H9 (cell line): ENCODE measurements around the gene TMEM121. TPM values are rescaled to one million over a fixed set of nuclear protein-coding genes. Genes with fewer than 3 reads are reported as not detected.

Experiments
- DNase-seq: peaks from one replicate; pipeline ENCODE4 v3.0.0-alpha.2; 2017
- H2AFZ ChIP-seq: one replicate; pipeline ENCODE4 v1.6.1; 2013; ENCODE audit warnings: mild to moderate bottlenecking, low read length, control low read depth, moderate library complexity
- H2AK5ac ChIP-seq: 2 replicates; pipeline ENCODE4 v1.6.1; 2013; ENCODE audit warnings: low read length, control low read depth, mixed read lengths; ENCODE audit not compliant: insufficient read length
- H2BK120ac ChIP-seq: one replicate; pipeline ENCODE4 v1.6.1; 2013; ENCODE audit warnings: low read depth, mild to moderate bottlenecking, low read length, control low read depth, inconsistent platforms; ENCODE audit not compliant: poor library complexity, severe bottlenecking
- H2BK12ac ChIP-seq: 2 replicates; pipeline ENCODE4 v1.6.1; 2013; ENCODE audit warnings: low read length, control low read depth, mixed read lengths, low read depth; ENCODE audit not compliant: insufficient read length
- H2BK15ac ChIP-seq: 2 replicates; pipeline ENCODE4 v1.6.1; 2013; ENCODE audit warnings: low read depth, low read length, control low read depth
- H2BK20ac ChIP-seq: one replicate; pipeline ENCODE4 v1.6.1; 2013; ENCODE audit warnings: low read depth, mild to moderate bottlenecking, low read length, control low read depth, inconsistent platforms; ENCODE audit not compliant: poor library complexity, severe bottlenecking
- H2BK5ac ChIP-seq: 2 replicates; pipeline ENCODE4 v1.6.1; 2013; ENCODE audit warnings: low read length, control low read depth, mixed read lengths; ENCODE audit not compliant: insufficient read length
- H3K14ac ChIP-seq: 2 replicates; pipeline ENCODE4 v1.6.1; 2013; ENCODE audit warnings: low read length, control low read depth; ENCODE audit not compliant: insufficient read depth
- H3K18ac ChIP-seq: 2 replicates; pipeline ENCODE4 v1.6.1; 2013; ENCODE audit warnings: low read depth, mild to moderate bottlenecking, mixed read lengths, low read length, control low read depth; ENCODE audit not compliant: insufficient read length
- H3K23ac ChIP-seq: 2 replicates; pipeline ENCODE4 v1.6.1; 2013; ENCODE audit warnings: low read length, control low read depth, mixed read lengths, low read depth; ENCODE audit not compliant: insufficient read length
- H3K23me2 ChIP-seq: 2 replicates; pipeline ENCODE4 v1.6.1; 2013; ENCODE audit warnings: low read depth, mild to moderate bottlenecking, mixed read lengths, low read length, control low read depth; ENCODE audit not compliant: insufficient read length, poor library complexity, severe bottlenecking
- H3K27ac ChIP-seq: 2 replicates; pipeline ENCODE4 v1.5.1; 2013; ENCODE audit warnings: low read length, control low read depth, mixed read lengths, low read depth; ENCODE audit not compliant: insufficient read length
- H3K27me3 ChIP-seq: 2 replicates; pipeline ENCODE4 v1.6.1; 2013; ENCODE audit warnings: low read length, control low read depth, inconsistent platforms; ENCODE audit not compliant: insufficient read depth
- H3K4ac ChIP-seq: 2 replicates; pipeline ENCODE4 v1.6.1; 2013; ENCODE audit warnings: low read depth, mild to moderate bottlenecking, control low read depth, inconsistent platforms, low read length, moderate library complexity
- H3K4me1 ChIP-seq: 2 replicates; pipeline ENCODE4 v1.6.1; 2013; ENCODE audit warnings: low read length, control low read depth, inconsistent platforms; ENCODE audit not compliant: insufficient read depth
- H3K4me2 ChIP-seq: 2 replicates; pipeline ENCODE4 v1.6.1; 2013; ENCODE audit warnings: low read length, control low read depth, mixed read lengths; ENCODE audit not compliant: insufficient read length, insufficient read depth
- H3K56ac ChIP-seq: 2 replicates; pipeline ENCODE4 v1.6.1; 2013; ENCODE audit warnings: low read depth, mild to moderate bottlenecking, mixed read lengths, low read length, control low read depth; ENCODE audit not compliant: insufficient read length
- H3K79me1 ChIP-seq: 2 replicates; pipeline ENCODE4 v1.6.1; 2013; ENCODE audit warnings: low read depth, mild to moderate bottlenecking, moderate library complexity, low read length, control low read depth, inconsistent platforms; ENCODE audit not compliant: insufficient read depth, poor library complexity, severe bottlenecking
- H3K79me2 ChIP-seq: 2 replicates; pipeline ENCODE4 v1.6.1; 2013; ENCODE audit warnings: low read length, control low read depth, inconsistent platforms; ENCODE audit not compliant: insufficient read depth
- H3K9ac ChIP-seq: 2 replicates; pipeline ENCODE4 v1.6.1; 2013; ENCODE audit warnings: low read length, control low read depth, mixed read lengths; ENCODE audit not compliant: insufficient read length; ENCODE audit errors: extremely low read depth
- H3K9me3 ChIP-seq: one replicate; pipeline ENCODE4 v1.6.1; 2013; ENCODE audit warnings: low read depth, low read length, inconsistent platforms; ENCODE audit not compliant: control insufficient read depth
- H3T11ph ChIP-seq: one replicate; pipeline ENCODE4 v1.6.1; 2013; ENCODE audit warnings: mild to moderate bottlenecking, low read length, control low read depth, inconsistent platforms
- H4K20me1 ChIP-seq: one replicate; pipeline ENCODE4 v1.6.1; 2013; ENCODE audit not compliant: control insufficient read depth, insufficient read length, insufficient read depth
- H4K5ac ChIP-seq: 2 replicates; pipeline ENCODE4 v1.6.1; 2013; ENCODE audit warnings: low read depth, mild to moderate bottlenecking, mixed read lengths, low read length, control low read depth; ENCODE audit not compliant: insufficient read length
- H4K8ac ChIP-seq: replicated peaks from 2 replicates; pipeline ENCODE4 v1.6.1; 2013; ENCODE audit warnings: low read length, control low read depth, mixed read lengths, low read depth; ENCODE audit not compliant: insufficient read length
- H4K91ac ChIP-seq: 2 replicates; pipeline ENCODE4 v1.6.1; 2013; ENCODE audit warnings: low read depth, mild to moderate bottlenecking, moderate library complexity, mixed read lengths, low read length, control low read depth; ENCODE audit not compliant: insufficient read length
- H3K27ac Mint-ChIP-seq, 3 experiments: 2 replicates in 2 of 3; 3 replicates in 1 of 3; pipeline ENCODE4 v1.8.0; 2020 to 2021; ENCODE audit warnings: mixed read lengths in 3 of 3, mild to moderate bottlenecking in 1 of 3, moderate library complexity in 1 of 3
- H3K27me3 Mint-ChIP-seq: 2 replicates; pipeline ENCODE4 v1.8.0; 2021; ENCODE audit warnings: low read depth, mild to moderate bottlenecking, moderate library complexity, mixed read lengths
- H3K36me3 Mint-ChIP-seq, 3 experiments: 2 replicates in 2 of 3; 3 replicates in 1 of 3; pipeline ENCODE4 v1.8.0; 2020 to 2021; ENCODE audit warnings: low read depth in 3 of 3, mixed read lengths in 3 of 3; ENCODE audit not compliant: insufficient read depth in 1 of 3
- H3K4me1 Mint-ChIP-seq, 2 experiments: 2 replicates each; pipeline ENCODE4 v1.8.0; 2020; ENCODE audit warnings: mixed read lengths in 2 of 2
- H3K4me3 Mint-ChIP-seq, 2 experiments: 2 replicates in 1 of 2; 3 replicates in 1 of 2; pipeline ENCODE4 v1.8.0; 2020 to 2021; ENCODE audit warnings: mild to moderate bottlenecking in 2 of 2, mixed read lengths in 2 of 2, moderate library complexity in 1 of 2
- H3K9me3 Mint-ChIP-seq, 2 experiments: 2 replicates in 1 of 2; 3 replicates in 1 of 2; pipeline ENCODE4 v1.8.0; 2020; ENCODE audit warnings: mild to moderate bottlenecking in 2 of 2, mixed read lengths in 2 of 2, moderate library complexity in 1 of 2
- CTCF ChIP-seq: fragments of 200-600 bp; sonication (generic); conservative IDR thresholded peaks from 3 replicates; pipeline ENCODE4 v1.8.0; 2021; ENCODE audit warnings: antibody characterized with exemption, mild to moderate bottlenecking
- WGBS: extraction: QIAGEN DNeasy Blood & Tissue Kit; methylation state at CpG from one replicate; pipeline ENCODE4 v1.1.7; 2013; ENCODE audit warnings: missing lambda C conversion rate, low lambda C conversion rate, mixed read lengths; ENCODE audit not compliant: insufficient read length; ENCODE audit errors: extremely low coverage; 5-methylcytosine and 5-hydroxymethylcytosine counted together
- total RNA-seq: library from RNA; stranded (reverse); gene quantifications from 2 replicates; pipeline ENCODE4 v1.2.1, GENCODE V29; 2021

The TMEM121 gene
- total RNA-seq, 1 experiment from 2014 or later: 2.6 TPM

- H3K27ac Mint-ChIP-seq: no peak overlapping the region
Observed at GRCh38 chr14:105577314-105577861, 51.0 kb downstream of the TMEM121 start.

More at GRCh38 chr14:105577314-105577861, 51.0 kb downstream of the TMEM121 start:
- no peak overlapping the region for H2AK5ac ChIP-seq
- no peak for DNase-seq
- WGBS: no CpG with 5 or more reads among the region's 14 CpGs
- no peak overlapping the region for H3K23ac ChIP-seq
- H3K4me1 ChIP-seq: no peaks in the 10 kb centered on the region
- no peaks in the 10 kb centered on the region for H3K79me2 ChIP-seq
- peaks cover 13% of the 10 kb centered on the region for H3K27me3 Mint-ChIP-seq
- no peaks in the 10 kb centered on the region for H4K20me1 ChIP-seq
- H2BK12ac ChIP-seq: no peak overlapping the region
- peaks cover 48% of the 10 kb centered on the region for H3K9me3 ChIP-seq
- H3K79me1 ChIP-seq: no peaks in the 10 kb centered on the region
- no peaks in the 10 kb centered on the region for H3K23me2 ChIP-seq
- no peak overlapping the region for H3T11ph ChIP-seq
- peaks cover 44 to 50% of the 10 kb centered on the region in 2 experiments for H3K9me3 Mint-ChIP-seq
- no peaks in the 10 kb centered on the region for H3K4me1 Mint-ChIP-seq
- H2BK120ac ChIP-seq: no peak overlapping the region
- no peak overlapping the region for H2BK15ac ChIP-seq
- no peak overlapping the region for H2AFZ ChIP-seq
- no peaks in the 10 kb centered on the region for H3K27me3 ChIP-seq
- no peak overlapping the region for H4K91ac ChIP-seq
- H2BK5ac ChIP-seq: no peak overlapping the region
- H2BK20ac ChIP-seq: no peak overlapping the region
- H3K4ac ChIP-seq: no peak overlapping the region
- no peak overlapping the region for H4K8ac ChIP-seq
- no peak overlapping the region for H3K18ac ChIP-seq
- no peak overlapping the region for H3K9ac ChIP-seq
- TF ChIP-seq CTCF: no peak
- H3K14ac ChIP-seq: no peak overlapping the region
- H3K4me3 Mint-ChIP-seq: peak overlapping the region in 1 of 2 experiments; percentile 3; a peak in 1 of 5 replicates
- no peak overlapping the region for H3K56ac ChIP-seq
- peaks cover 33 to 38% (median 36%) of the 10 kb centered on the region in 3 experiments; a peak in 6 of 7 replicates for H3K36me3 Mint-ChIP-seq
- H4K5ac ChIP-seq: no peak overlapping the region
- H3K27ac ChIP-seq: no peak overlapping the region
- H3K4me2 ChIP-seq: no peak overlapping the region
